ENCODE data around the gene DUSP6.
"Not testable (repeated sequence)": the region's sequence is repeated elsewhere in the genome, so short reads cannot be mapped to it uniquely, and the experiment has no call there.

The DUSP6 gene

DNA sequence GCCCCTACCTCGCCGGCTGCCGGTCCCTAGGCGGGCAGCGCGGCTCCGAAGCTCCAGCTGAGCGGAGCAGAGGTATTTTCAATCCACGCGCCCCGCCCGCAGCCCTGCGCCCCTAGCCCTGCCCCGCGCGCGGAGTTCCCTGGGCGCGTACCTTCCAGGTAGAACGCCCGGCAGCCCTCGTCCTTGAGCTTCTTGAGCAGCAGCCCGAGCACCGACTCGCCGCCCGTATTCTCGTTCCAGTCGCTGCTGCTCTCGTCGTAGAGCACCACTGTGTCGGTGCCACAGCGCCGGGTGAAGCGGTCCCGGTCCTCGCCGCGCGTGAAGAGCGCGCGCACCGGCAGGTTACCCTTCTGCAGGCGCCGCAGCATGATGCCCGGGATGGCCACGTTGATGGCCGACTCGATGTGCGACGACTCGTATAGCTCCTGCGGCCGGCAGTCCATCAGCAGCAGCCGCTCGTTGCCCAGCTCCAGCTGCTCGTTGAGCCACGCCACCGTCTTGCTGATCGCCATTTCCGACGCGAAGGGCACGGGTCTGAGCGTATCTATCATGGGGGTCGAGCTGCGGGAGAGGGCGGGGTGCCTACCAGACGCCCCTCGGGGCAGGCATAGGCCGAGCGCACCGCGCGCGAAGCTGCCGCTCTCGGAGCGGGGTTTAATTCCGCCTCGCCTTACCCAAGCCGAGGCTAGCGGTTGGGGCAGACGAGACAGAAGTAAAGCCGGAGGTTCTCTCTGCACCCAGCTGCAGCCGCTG lies 636 bp downstream of the DUSP6 start:
- peak; percentile 85 for DNase-seq (ENCODE audit: low spot score)

DNA sequence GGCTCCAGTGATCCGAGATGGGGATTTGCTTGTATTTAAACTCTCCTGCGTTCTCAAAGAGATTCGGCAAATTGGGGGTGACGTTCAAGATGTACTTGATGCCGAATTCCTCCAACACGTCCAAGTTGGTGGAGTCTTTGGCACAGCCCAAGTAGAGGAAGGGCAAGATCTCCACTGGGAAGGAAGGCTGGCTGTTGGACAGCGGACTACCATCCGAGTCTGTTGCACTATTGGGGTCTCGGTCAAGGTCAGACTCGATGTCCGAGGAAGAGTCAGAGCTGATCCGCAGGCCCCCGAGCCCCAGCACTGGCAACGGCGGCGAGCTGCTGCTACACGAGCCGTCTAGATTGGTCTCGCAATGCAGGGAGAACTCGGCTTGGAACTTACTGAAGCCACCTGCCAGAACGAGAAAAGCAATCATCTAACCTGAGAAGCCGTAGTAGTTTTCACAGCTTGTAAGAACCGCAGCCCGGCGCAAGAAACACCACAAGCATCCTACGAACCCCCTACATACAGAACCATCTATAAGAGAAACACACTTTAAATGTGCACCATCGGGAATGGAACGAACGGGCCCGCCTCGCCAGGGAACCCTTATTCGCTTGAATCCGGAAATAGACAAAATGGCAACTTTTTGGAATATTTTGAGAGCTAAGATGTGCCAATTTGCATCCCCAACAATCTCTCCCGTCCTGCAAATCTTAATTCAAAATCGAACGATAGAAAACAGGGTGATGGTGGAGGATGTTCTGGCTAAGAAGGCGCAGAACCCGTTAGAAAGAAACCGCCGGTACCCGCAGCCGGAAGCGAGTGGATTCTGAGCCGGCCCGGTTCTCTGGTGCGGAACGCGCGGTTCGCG lies 1.4 kb downstream of the DUSP6 start:
- DNase-seq (ENCODE audit: low spot score) = no peak

GRCh38 chr12:89350260-89350629 lies 2.1 kb downstream of the DUSP6 start:
- no peak for DNase-seq (ENCODE audit: low spot score)

DNA sequence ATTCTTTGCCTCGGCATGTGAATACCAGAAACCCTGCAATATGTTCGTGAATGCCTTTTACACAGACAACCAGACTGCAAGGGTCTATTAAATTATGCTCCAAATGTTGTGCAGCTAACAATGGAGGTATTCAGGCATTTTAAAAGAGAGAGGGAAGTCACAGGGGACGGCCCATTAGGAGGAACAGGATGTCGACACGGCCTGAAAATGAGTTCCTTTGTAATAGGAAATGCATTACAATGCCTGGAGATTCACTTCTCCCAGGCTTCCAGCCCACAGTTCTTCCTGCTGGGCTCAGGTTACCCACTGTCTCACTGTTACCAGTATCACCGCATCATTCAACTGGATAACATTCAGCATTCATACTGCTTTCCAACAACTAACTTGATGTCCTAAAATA lies 2.5 kb downstream of the DUSP6 start:
- no peak for DNase-seq (ENCODE audit: low spot score)

GRCh38 chr12:89348894-89349699 lies 3.2 kb downstream of the DUSP6 start:
- DNase-seq (ENCODE audit: low spot score) = no peak

GRCh38 chr12:89347325-89347829 lies 4.9 kb downstream of the DUSP6 start:
- DNase-seq (ENCODE audit: low spot score) = no peak

GRCh38 chr12:89346741-89347324 lies 5.5 kb downstream of the DUSP6 start:
- DNase-seq (ENCODE audit: low spot score) = no peak

DNA sequence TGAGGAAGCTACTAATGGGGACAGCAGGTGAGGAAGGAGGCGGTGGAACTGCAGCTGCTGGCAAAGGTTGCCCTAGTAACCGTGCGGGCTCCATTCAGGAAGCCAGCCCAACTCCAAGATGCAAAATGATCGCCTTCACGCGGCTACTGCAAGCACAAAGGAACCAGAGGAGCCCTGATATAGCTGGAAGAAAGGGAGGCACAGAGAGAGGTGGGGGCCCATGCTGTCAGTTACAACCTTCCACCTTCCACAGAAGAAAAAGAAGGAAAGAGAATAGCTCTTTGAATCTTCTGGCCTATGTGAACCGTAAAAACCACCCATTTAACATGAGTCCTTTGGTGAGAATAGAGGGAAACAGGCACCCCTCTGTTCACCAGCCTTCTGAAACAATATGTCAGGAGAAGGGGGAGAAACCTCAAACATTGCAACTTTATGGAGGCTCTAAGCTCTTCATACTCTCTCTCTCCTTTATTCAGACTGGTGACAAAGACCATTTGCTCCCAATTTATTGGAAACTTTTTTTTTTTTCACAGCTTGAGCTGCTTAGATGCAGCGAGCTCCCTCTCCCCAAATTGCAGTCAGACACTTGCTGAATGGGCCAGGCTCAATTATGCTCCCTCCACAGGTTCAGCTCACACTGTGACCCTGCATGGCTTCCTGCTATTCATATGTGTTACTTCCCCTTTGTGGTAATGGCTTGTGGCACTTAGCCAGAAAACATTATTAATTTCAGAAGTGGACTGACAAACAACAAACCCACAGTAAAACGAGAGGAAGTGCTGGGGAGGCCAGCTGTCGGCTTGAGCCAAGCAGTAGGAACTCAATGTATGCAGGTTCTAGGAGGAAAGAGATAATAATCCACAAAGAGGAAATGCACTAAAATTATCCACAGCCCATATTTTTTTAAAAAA lies 6.2 kb downstream of the DUSP6 start:
- DNase-seq (ENCODE audit: low spot score) = peak; percentile 83

DNA sequence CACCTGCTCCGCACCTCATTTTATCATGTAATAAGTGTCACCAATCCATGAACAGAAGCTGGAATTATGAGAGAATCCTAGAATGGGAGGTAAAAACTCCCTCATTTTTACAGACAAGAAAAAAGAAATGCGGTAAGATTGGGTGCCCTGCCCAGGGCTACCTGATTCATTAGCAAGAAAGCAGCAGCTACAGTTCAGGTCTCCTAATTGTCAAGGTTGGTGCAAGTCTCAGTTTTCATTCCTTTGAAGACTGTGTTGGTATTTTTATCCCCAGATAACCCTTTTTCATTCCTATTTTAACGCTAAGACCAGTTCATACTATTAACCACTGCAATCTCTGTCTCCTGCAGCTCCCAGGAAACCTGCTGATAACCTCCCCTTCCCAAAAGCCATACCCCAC lies 6.9 kb downstream of the DUSP6 start:
- DNase-seq (ENCODE audit: low spot score) = no peak

- DNase-seq (ENCODE audit: low spot score) = no peak
These were observed 7.5 kb downstream of the DUSP6 start for GRCh38 chr12:89344862-89345202.

DNA sequence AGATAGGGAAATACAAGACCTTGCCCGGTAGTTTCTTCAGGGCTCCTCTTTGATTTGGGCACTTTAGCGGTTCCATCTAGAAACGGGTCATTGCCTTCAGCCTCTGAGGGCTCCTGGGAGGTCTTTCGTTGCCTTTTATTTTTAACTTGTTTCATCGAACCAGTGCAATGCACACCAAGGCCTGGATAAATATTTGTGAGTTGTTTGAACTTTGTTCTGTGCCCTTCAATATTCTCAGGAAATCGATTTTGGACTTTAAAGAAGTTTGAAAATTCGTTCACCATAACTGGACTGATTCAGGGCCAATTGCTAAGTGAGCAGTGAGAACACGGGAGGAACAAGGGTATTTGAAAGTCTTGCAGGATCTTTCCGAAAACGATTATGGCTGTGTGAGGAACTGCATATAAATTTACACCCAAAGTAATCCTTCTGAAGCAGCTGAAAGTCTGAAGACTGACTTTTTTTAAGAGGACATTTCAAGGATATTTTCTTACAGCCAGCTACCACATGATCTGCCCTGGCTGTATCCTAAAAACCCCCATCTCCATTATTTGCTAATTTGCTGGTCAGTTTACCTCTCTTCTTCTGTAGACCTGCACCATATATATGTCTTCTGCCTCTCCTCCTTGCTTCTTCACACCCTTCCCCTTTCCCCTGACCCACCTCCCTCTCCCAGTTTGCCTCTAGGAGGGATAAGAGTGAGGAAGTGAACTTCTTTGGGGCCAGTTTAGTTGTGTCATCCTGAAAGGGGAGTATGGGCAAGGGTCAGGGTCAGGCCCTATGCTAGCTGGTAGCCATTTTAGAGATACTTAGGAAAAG lies 8.0 kb downstream of the DUSP6 start:
- DNase-seq (ENCODE audit: low spot score) = no peak

- no peak for DNase-seq (ENCODE audit: low spot score)
These were observed 9.2 kb downstream of the DUSP6 start for GRCh38 chr12:89343127-89343526.

- no peak for DNase-seq (ENCODE audit: low spot score)
These were observed 11.4 kb downstream of the DUSP6 start for GRCh38 chr12:89340861-89341260.

GRCh38 chr12:89339526-89339925 lies 12.8 kb downstream of the DUSP6 start:
- DNase-seq (ENCODE audit: low spot score) = no peak

DNA sequence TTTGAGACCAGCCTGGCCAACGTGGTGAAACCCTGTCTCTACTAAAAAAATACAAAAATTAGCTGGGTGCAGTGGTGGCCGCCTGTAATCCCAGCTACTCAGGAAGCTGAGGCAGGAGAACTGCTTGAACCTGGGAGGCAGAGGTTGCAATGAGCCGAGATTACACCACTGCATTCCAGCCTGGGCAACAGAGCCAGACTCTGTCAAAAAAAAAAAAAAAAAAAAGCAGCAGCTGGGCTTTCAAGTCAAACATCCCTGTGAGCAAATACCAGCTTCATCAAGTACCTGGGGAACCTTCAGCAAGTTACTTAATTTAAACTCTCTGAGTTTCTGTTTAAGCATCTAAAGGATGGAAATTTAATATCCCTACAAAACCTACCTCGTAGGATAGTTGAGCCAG lies 15.2 kb downstream of the DUSP6 start:
- DNase-seq (ENCODE audit: low spot score) = not testable (repeated sequence)

DNA sequence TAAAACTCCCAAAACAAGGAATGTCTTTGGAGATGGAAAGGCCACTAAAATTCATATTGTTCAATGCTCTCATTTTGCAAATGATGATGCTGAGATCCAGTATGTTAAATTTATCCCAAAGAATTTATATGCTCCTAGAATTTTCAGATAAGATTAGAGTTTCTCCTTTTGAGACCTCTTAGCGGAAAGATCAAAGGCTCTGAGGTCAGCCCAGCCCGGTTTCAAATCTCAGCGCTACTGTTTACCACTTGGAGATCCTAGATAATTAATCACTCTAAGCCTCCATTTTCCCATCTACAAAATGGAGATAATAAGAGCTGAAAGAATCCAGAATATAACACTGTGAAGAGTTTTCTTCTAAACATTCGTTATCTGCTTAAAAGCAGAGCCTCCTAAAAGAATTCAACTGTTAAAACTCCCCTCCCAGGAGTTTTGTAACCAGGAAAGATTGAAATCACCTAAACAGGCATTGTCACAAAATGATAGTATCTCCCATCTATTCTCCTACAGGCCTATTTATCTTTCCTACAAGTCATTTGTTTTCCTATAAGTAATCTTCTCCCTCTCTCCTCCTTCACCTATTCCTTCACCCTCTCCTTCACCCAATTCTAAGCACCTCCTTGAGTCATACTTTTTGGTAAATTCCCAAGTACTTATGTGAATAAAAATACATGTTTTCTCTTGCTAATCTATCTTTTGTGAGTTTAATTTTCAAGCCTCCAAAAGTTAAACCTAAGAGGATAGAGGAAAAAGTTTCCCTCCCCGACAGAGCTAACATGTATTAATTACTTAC lies 16.7 kb downstream of the DUSP6 start:
- no peak for DNase-seq (ENCODE audit: low spot score)

DNA sequence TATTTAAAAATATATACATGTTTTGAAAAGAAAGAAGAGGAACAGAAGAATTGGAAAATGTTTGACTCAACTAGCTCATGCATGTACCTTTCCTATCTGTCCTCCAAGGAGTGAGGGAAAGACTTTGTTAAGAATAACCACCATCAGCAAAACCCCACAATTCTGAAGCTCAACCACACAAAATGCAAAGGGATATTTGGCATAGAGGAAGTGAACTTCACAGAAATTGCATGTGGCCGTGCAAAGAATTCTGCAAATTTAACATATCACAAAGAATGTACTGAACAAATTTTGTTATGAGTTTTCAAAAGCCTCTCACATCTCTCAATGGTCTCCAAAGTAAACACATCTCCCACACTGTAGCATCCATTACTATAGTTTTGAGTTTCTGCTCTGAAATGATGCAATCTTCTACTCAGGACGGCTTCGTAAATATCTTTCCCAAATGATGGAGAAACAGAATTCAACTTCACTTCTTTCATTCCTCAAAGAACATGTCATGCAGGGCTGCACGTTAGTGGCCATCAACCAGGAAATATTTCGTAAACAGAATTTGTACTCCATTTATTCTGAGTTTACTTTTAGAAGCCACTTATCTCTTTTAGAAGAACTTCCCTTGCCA lies 17.6 kb downstream of the DUSP6 start:
- no peak for DNase-seq (ENCODE audit: low spot score)

GRCh38 chr12:89333564-89334252 lies 18.6 kb downstream of the DUSP6 start:
- DNase-seq (ENCODE audit: low spot score) = no peak
